ENCODE results near the gene ZRANB1. TPM values are rescaled to one million over a fixed set of nuclear protein-coding genes. Genes with fewer than 3 reads are reported as not detected.

The ZRANB1 gene
- total and polyA plus RNA-seq, 2 of the 13 experiments (the other 11 are each of a cell fraction or from before 2014, with no cell fraction given), result 10.3 to 19.6 TPM

- TF ChIP-seq DZIP1 (CRISPR knock-in tag; IDR thresholded peaks at IDR 0.05) (peak; percentile 87; the same call in 1 of the 2 replicates), TEAD2 (CRISPR knock-in tag; IDR thresholded peaks at IDR 0.05) (no peak), ZNF30 (CRISPR knock-in tag; IDR thresholded peaks at IDR 0.05) (no peak), MED13 (CRISPR knock-in tag; IDR thresholded peaks at IDR 0.05) (peak; percentile 61; the same call in 1 of the 2 replicates), ZNF749 (CRISPR knock-in tag; IDR thresholded peaks at IDR 0.05; ENCODE audit: borderline replicate concordance) (no peak), ZNF136 (CRISPR knock-in tag; IDR thresholded peaks at IDR 0.05; ENCODE audit: low read depth) (0 out of 2 replicates have a peak, but pooled peaks have one; percentile 30), E2F1 (CRISPR knock-in tag; IDR thresholded peaks at IDR 0.05) (peak; percentile 66), KDM2A (CRISPR knock-in tag; IDR thresholded peaks at IDR 0.05; ENCODE audit: borderline replicate concordance, low read depth) (peak; percentile 87), ZNF205 (CRISPR knock-in tag; IDR thresholded peaks at IDR 0.05) (peak; percentile 57; the same call in 1 of the 2 replicates), PHF21A (CRISPR knock-in tag; IDR thresholded peaks at IDR 0.05) (peak; percentile 53; the same call in 1 of the 2 replicates), ZNF234 (CRISPR knock-in tag; conservative IDR thresholded peaks at IDR 0.05) (peak; percentile 86; the same call in 1 of the 2 replicates), ZNF629 (CRISPR knock-in tag; conservative IDR thresholded peaks at IDR 0.05) (peak; percentile 33; the same call in 1 of the 2 replicates), ZBTB14 (CRISPR knock-in tag; IDR thresholded peaks at IDR 0.05) (peak; percentile 99), ZFY (CRISPR knock-in tag; IDR thresholded peaks at IDR 0.05) (peak; percentile 95), ZBTB2 (CRISPR knock-in tag; IDR thresholded peaks at IDR 0.05; ENCODE audit: low read depth) (peak; percentile 82), ZNF138 (CRISPR knock-in tag; IDR thresholded peaks at IDR 0.05; ENCODE audit: low read depth) (0 out of 2 replicates have a peak, but pooled peaks have one; percentile 54), ZNF776 (CRISPR knock-in tag; IDR thresholded peaks at IDR 0.05) (peak; percentile 61; the same call in 1 of the 2 replicates), PLSCR1 (CRISPR knock-in tag; IDR thresholded peaks at IDR 0.05; ENCODE audit: borderline replicate concordance) (no peak), THRA (CRISPR knock-in tag; IDR thresholded peaks at IDR 0.05; ENCODE audit: borderline replicate concordance) (peak; percentile 51; the same call in 1 of the 2 replicates)
Measured at GRCh38 chr10:124916585-124917427, 25.1 kb upstream of the ZRANB1 start (continued).

Data from HepG2 (cell line).